Natural killer cell treated with Interleukin-12 subunit alpha and Interleukin-12 subunit beta and Interleukin-15 and Interleukin-18, amount 100 ng/mL, for 72 hours (primary cell): Measurements from ENCODE around the gene TAF11L4. TPM values are rescaled to one million over a fixed set of nuclear protein-coding genes. Genes with fewer than 3 reads are reported as not detected.
"Not testable (repeated sequence)": the region's sequence is repeated elsewhere in the genome, so short reads cannot be mapped to it uniquely, and the experiment has no call there.

Experiments used
- ATAC-seq, 2 donors: fragments of 150-1000 bp; cut with Tn5 transposase in 1 of 2; sonication (Bioruptor Pico), chemical (Tn5 transposase) in 1 of 2; 2 replicates each; pipeline ENCODE4 v1.10.0; 2021
- DNase-seq: peaks from one replicate; pipeline ENCODE4 v3.0.0; 2022; ENCODE audit warnings: low spot score
- H3K27ac Mint-ChIP-seq, 2 donors: 1 replicate in 1 of 2; 2 replicates in 1 of 2; pipeline ENCODE4 v1.8.0; 2022; ENCODE audit warnings: mixed read lengths in 2 of 2, mild to moderate bottlenecking in 1 of 2, moderate library complexity in 1 of 2
- H3K27me3 Mint-ChIP-seq, 2 donors: 1 replicate in 1 of 2; 2 replicates in 1 of 2; pipeline ENCODE4 v1.8.0; 2022; ENCODE audit warnings: mixed read lengths in 2 of 2
- H3K36me3 Mint-ChIP-seq: one replicate; pipeline ENCODE4 v1.8.0; 2022; ENCODE audit warnings: mixed read lengths
- H3K4me1 Mint-ChIP-seq, 2 donors: 1 replicate in 1 of 2; 2 replicates in 1 of 2; pipeline ENCODE4 v1.8.0; 2022; ENCODE audit warnings: low read depth in 2 of 2, mixed read lengths in 2 of 2, mild to moderate bottlenecking in 1 of 2
- H3K4me3 Mint-ChIP-seq: one replicate; pipeline ENCODE4 v1.8.0; 2022; ENCODE audit warnings: mixed read lengths
- H3K9me3 Mint-ChIP-seq: 2 replicates; pipeline ENCODE4 v1.8.0; 2022; ENCODE audit warnings: mixed read lengths
- total RNA-seq, 2 donors: library from RNA; stranded (reverse); gene quantifications; one replicate each; pipeline ENCODE4 v1.2.3, GENCODE V29; 2022

The TAF11L4 gene
- total RNA-seq, result not detected

- not testable (repeated sequence) for H3K4me1 Mint-ChIP-seq, H3K27ac Mint-ChIP-seq, H3K4me3 Mint-ChIP-seq, H3K9me3 Mint-ChIP-seq, H3K36me3 Mint-ChIP-seq, DNase-seq, H3K27me3 Mint-ChIP-seq, ATAC-seq
These were observed at the start of gene TAF11L4 for GRCh38 chr5:17521501-17521900. Gene TAF11L4 (plus strand): TSS chr5:17521801.

- ATAC-seq, H3K4me1 Mint-ChIP-seq, H3K27ac Mint-ChIP-seq, H3K9me3 Mint-ChIP-seq, H3K27me3 Mint-ChIP-seq, H3K4me3 Mint-ChIP-seq, H3K36me3 Mint-ChIP-seq, DNase-seq: not testable (repeated sequence)
These were observed 46.5 kb upstream of the TAF11L4 start for GRCh38 chr5:17475064-17475463.

- no peak for DNase-seq
- Mint-ChIP-seq H3K27me3 (no peaks in the 10 kb centered on the region), H3K9me3 (peaks cover 8% of the 10 kb centered on the region), H3K4me3 (no peak overlapping the region), H3K4me1 (no peaks in the 10 kb centered on the region), H3K27ac (no peak overlapping the region), H3K36me3 (peaks cover 2% of the 10 kb centered on the region)
- no peak for ATAC-seq
These were observed 44.6 kb upstream of the TAF11L4 start for GRCh38 chr5:17477043-17477442.

GRCh38 chr5:17477573-17478265, 43.9 kb upstream of the TAF11L4 start:
- H3K4me3 Mint-ChIP-seq, result no peak overlapping the region
- H3K4me1 Mint-ChIP-seq, result no peaks in the 10 kb centered on the region
- H3K27me3 Mint-ChIP-seq, result no peaks in the 10 kb centered on the region
- no peak for ATAC-seq
- no peak overlapping the region for H3K27ac Mint-ChIP-seq
- H3K36me3 Mint-ChIP-seq, result no peaks in the 10 kb centered on the region
- H3K9me3 Mint-ChIP-seq, result peaks cover 6% of the 10 kb centered on the region
- DNase-seq, result no peak

DNA sequence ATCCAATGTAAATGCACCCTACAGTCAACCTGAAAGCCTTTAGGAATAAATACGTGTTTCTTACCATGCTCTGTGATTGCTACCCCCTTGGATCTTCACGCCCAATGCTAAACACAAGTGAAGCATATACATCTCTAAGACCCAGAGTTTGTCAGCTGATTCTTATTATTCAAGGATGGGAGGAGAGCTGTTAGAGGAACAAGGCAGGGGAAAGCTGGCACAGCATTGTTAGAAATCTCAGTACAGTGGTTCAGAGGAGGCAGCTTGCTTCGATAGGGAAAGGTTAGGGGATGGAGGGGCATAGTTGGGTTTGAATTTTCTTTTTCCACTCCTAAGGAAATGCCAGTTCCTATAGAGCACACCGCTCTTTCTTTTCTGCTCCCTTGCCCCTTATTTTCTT, 40.2 kb upstream of the TAF11L4 start:
- no peaks in the 10 kb centered on the region for H3K36me3 Mint-ChIP-seq
- H3K4me3 Mint-ChIP-seq, result no peak overlapping the region
- H3K4me1 Mint-ChIP-seq, result no peaks in the 10 kb centered on the region

GRCh38 chr5:17482790-17483189, 38.8 kb upstream of the TAF11L4 start:
- Mint-ChIP-seq H3K9me3 (peaks cover 6% of the 10 kb centered on the region), H3K36me3 (no peaks in the 10 kb centered on the region), H3K4me3 (no peak overlapping the region), H3K4me1 (no peaks in the 10 kb centered on the region), H3K27me3 (no peaks in the 10 kb centered on the region), H3K27ac (no peak overlapping the region)
- DNase-seq (no peak), ATAC-seq (no peak)

More for the DNA sequence above, 40.2 kb upstream of the TAF11L4 start:
- H3K27me3 Mint-ChIP-seq, result no peaks in the 10 kb centered on the region
- ATAC-seq, result no peak
- H3K27ac Mint-ChIP-seq, result no peak overlapping the region
- no peak for DNase-seq
- peaks cover 6% of the 10 kb centered on the region for H3K9me3 Mint-ChIP-seq

DNA sequence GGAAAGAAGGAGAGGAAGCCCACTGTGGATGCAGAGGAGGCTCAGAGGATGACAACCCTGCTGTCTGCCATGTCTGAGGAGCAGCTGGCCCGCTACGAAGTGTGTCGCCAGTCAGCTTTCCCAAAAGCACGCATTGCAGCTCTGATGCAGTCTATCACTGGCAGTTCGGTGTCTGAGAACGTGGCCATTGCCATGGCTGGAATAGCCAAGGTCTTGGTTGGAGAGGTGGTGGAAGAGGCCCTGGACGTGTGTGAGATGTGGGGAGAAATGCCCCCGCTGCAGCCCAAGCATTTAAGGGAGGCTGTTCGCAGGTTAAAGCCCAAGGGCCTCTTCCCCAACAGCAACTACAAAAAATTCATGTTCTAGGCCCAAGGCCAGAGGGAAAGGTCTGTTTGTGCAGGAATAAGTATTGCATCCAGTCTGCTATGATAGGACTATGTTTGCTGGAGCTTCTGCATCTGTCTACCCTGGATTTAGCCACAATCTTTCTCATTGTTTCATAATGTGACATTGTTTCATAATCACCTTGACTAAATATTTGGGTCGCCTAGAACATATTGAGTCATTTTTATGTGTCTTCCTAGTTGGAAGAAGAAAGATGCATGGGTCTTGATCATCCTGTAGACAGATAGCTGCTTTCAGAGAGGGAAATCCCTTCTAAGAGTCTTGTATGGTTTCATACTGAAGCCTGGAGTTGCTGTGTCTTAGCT, 35.0 kb upstream of the TAF11L4 start:
- not testable (repeated sequence) for ATAC-seq, H3K27ac Mint-ChIP-seq, H3K36me3 Mint-ChIP-seq, H3K27me3 Mint-ChIP-seq, DNase-seq, H3K4me3 Mint-ChIP-seq, H3K9me3 Mint-ChIP-seq, H3K4me1 Mint-ChIP-seq

- ATAC-seq, result no peak
- no peaks in the 10 kb centered on the region for H3K27me3 Mint-ChIP-seq
- peaks cover 11% of the 10 kb centered on the region for H3K9me3 Mint-ChIP-seq
- no peaks in the 10 kb centered on the region for H3K36me3 Mint-ChIP-seq
- H3K4me1 Mint-ChIP-seq, result no peaks in the 10 kb centered on the region
- H3K27ac Mint-ChIP-seq, result no peak overlapping the region
- H3K4me3 Mint-ChIP-seq, result no peak overlapping the region
- DNase-seq, result no peak
These were observed 34.5 kb upstream of the TAF11L4 start for GRCh38 chr5:17487174-17487512.

DNA sequence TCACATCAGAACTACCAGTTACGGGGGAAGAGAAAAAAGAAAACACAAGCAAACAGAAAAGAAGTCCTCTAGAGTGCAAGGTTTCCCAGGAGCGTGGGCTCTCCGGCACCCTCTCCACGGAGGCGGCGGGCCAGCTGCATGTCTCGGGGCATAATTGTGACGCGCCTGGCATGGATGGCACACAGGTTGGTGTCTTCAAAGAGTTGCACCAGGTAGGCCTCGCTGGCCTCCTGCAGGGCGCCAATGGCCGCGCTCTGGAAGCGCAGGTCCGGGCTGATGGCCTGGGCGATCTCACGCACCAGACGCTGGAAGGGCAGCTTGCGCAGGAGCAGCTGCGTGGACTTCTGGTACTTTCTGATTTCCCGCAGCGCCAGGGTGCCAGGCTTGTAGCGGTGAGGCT, 30.3 kb upstream of the TAF11L4 start:
- ATAC-seq, H3K4me1 Mint-ChIP-seq, H3K4me3 Mint-ChIP-seq, H3K27ac Mint-ChIP-seq, DNase-seq, H3K36me3 Mint-ChIP-seq, H3K27me3 Mint-ChIP-seq: not testable (repeated sequence)
- H3K9me3 Mint-ChIP-seq, result peaks cover 17% of the 10 kb centered on the region

DNA sequence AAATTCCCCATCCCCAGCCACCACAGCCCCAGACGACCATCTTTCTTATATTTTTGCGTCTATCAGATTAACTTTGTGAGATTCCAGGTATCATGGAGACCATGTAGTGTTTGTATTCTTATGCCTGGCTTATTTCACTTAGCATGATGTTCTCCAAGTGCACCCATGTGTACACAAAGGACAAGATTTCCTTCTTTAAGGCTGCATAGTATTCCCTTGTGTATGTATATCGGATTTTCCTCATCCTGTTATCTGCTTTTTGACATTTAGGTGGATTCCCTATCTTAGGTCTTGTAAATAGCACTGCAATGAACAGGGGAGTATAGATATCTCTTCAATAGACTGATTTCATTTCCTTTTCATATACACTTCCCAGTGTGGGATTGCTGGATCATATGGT, 28.8 kb upstream of the TAF11L4 start:
- Mint-ChIP-seq H3K9me3 (peaks cover 16% of the 10 kb centered on the region), H3K4me3 (no peak overlapping the region), H3K36me3 (peaks cover 5% of the 10 kb centered on the region), H3K27me3 (no peaks in the 10 kb centered on the region), H3K27ac (no peak overlapping the region), H3K4me1 (no peaks in the 10 kb centered on the region)
- DNase-seq, result no peak
- no peak for ATAC-seq

- Mint-ChIP-seq H3K27me3 (no peaks in the 10 kb centered on the region), H3K4me3 (no peak overlapping the region), H3K9me3 (peaks cover 19% of the 10 kb centered on the region), H3K36me3 (peaks cover 5% of the 10 kb centered on the region), H3K4me1 (no peaks in the 10 kb centered on the region), H3K27ac (no peak overlapping the region)
- DNase-seq (no peak), ATAC-seq (no peak)
These were observed 24.2 kb upstream of the TAF11L4 start for GRCh38 chr5:17497446-17497845.

DNA sequence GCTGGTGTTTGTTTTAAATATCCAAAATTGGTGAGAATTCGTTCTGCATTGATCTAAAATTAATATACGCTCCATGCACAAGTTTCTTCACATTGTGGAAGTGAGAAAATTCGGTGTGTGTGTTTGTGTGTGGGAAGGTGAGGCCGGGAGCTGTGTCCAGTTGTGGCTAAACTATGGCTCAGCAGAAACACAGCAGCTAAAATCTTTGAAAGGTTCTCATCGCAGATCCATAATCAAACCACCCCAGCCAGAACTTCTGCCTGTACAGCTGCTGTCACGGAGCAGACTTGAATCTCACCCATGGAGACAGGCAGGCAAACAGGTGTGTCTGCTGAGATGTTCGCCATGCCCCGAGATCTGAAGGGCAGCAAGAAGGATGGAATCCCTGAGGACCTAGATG, 23.7 kb upstream of the TAF11L4 start, which contains the start of gene TAF11L2:
Gene TAF11L2, plus strand, starts transcription at position 301 of the 400 bp plus-strand sequence.
- not testable (repeated sequence) for H3K27ac Mint-ChIP-seq
- peaks cover 15% of the 10 kb centered on the region for H3K9me3 Mint-ChIP-seq

DNA sequence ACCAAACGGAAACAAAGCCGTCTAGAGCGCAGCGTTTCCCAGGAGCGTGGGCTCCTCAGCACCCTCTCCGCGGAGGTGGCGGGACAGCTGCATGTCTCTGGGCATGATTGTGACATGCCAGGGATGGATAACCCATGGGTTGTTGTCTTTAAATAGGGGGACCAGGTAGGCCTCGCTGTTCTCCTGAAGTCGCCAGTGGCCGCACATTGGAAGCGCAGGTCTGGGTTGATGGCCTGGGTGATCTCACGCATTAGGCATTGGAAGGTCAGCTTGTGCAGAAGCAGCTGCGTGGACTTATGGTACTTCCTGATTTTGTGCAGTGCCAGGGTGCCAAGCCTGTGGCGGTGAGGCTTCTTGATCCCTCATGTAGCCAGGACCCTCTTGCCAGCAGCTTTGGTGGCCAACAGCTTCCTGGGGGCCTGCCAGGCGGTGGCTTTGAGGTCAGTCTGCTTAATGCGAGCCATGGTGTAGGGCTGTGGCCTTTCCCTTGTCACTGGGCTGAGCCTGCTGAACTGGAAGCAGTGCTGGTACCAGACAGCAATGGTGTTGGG, 9.8 kb upstream of the TAF11L4 start:
- no peak for ATAC-seq

More for the DNA sequence above, 23.7 kb upstream of the TAF11L4 start, which contains the start of gene TAF11L2:
- DNase-seq, H3K4me1 Mint-ChIP-seq, H3K36me3 Mint-ChIP-seq, H3K27me3 Mint-ChIP-seq, ATAC-seq, H3K4me3 Mint-ChIP-seq: not testable (repeated sequence)

DNA sequence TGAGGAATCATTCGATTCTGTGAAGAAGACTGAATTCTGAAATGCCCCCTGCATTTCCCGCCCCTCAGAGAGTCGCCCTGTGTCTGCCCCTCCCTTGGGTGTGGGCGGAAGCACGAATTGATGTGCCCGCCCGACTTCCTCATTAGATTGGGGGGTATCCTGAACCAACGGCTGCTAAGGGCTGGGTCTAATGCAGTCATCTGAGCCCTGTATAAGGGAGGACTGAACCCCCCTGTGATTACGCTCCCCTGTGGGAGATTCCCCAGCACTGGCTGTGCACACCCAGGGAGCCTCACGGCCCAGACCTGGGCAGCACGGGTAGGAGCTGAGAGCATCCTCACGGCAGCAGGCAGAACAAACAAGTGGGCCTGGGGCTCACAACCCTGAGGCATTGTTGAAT, 4.1 kb upstream of the TAF11L4 start:
- H3K27ac Mint-ChIP-seq, H3K9me3 Mint-ChIP-seq, ATAC-seq, H3K27me3 Mint-ChIP-seq, DNase-seq, H3K36me3 Mint-ChIP-seq, H3K4me1 Mint-ChIP-seq, H3K4me3 Mint-ChIP-seq: not testable (repeated sequence)

More for the DNA sequence above, 9.8 kb upstream of the TAF11L4 start:
- no peak overlapping the region for H3K27ac Mint-ChIP-seq
- no peaks in the 10 kb centered on the region for H3K36me3 Mint-ChIP-seq
- no peak overlapping the region for H3K4me3 Mint-ChIP-seq
- DNase-seq, result no peak
- no peaks in the 10 kb centered on the region for H3K4me1 Mint-ChIP-seq
- peaks cover 12% of the 10 kb centered on the region for H3K9me3 Mint-ChIP-seq
- H3K27me3 Mint-ChIP-seq, result no peaks in the 10 kb centered on the region
